ENCODE measurements around the gene SLC39A3.

SLC39A3 gene

DNA sequence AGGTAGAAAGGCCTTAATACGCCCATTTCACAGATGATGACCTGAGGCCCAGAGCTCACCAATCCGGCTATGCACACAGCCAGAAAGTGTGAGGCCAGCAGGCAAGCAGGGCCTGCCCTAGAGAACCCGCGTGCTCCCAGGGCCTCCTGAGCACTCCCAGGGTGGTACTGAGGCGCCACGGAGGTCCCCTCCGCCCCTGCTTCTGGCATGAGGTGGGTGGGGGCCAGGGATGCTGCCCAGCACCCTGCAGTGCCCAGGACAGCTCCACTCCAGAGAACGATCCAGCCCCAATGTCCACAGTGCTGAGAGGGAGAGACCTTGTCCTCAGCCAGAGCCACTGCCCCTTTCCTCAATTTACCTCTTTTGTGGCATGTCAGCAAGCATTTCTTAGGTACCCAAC, 29.4 kb upstream of the SLC39A3 start:
- in situ Hi-C loops (cut with HindIII; ENCODE audit: low sequenced_read_pairs): no loop called here

GRCh38 chr19:2768365-2769132, 28.7 kb upstream of the SLC39A3 start:
- in situ Hi-C loops (cut with HindIII; ENCODE audit: low sequenced_read_pairs): no loop called here

DNA sequence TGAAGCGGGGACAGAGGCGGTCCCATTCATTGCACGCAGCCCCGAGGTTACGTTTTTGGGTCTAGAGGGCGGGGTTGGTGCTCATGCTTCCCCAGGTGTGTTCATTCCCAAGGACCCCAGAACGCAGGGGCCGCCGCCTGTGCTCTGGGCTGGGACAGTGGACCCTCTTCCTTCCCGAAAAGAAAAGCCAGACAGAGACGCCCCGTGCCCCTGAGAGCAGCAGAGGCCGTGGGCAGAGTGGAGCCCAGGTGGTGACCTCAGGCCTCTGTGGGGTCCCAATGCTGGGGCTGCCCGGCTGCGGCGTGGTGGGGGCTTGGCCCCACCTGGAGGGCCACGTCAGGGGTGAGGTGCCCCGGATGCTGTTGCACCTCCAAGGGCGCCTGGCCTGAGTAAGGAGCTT, 27.9 kb upstream of the SLC39A3 start:
- in situ Hi-C loops (cut with HindIII; ENCODE audit: low sequenced_read_pairs): no loop called here

DNA sequence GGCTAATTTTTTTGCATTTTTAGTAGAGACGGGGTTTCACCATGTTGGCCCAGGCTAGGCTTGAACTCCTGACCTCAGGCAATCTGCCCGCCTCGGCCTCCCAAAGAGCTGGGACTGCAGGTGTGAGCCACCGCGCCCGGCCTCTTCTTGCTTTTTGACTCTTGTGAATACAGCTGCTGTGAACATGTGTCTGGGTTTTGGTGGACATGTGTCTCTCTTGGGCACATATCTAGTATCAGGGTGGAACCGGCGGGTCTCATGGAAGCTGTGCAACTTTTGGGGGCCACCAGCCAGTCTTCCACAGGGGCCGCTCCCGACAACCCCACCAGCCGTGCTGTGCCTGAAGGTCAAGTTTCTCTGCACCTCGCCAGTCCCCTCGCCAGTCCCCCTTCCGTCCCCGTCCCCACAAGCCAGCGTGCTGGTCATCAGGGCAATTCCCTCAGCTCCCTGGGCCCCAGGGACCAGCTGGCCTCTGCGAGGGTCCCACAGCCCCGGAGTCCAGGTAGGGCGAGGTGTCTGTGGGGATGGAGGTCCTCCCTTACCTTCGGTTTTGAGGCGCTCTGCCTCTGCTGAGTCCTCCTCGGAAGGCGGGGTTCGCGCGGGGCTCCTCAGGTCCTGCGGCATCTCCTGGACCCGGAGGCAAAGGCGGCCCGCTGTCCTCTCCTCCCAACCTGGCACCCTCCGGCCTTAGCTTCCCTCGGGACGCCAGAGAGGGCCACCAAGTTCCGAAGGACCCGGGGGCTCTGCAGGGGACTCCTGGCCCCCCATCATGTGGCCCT, 27.0 kb upstream of the SLC39A3 start:
- in situ Hi-C loops (cut with HindIII; ENCODE audit: low sequenced_read_pairs): no loop called here

DNA sequence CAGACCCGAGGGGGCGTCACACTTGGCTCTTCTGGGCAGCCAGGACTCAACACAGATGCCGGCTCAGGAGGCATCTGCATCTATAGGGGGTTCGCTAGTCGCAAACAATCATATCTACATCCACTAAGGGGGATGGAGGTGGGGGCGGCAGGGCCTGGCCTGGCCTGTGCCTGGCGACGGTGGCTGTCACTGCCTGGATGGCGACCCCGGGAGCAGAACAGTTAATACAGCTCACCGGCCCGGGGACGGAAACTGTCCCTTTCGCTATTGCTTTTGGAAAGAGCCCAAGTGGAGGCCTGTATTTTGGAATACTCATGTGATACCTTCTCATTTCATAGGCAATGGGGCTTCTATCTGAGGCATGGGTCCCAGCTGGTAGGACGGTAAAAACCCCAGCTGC, 25.6 kb upstream of the SLC39A3 start:
- in situ Hi-C loops (cut with HindIII; ENCODE audit: low sequenced_read_pairs): no loop called here

GRCh38 chr19:2764945-2765344, 25.1 kb upstream of the SLC39A3 start:
- in situ Hi-C loops (cut with HindIII; ENCODE audit: low sequenced_read_pairs): no loop called here

DNA sequence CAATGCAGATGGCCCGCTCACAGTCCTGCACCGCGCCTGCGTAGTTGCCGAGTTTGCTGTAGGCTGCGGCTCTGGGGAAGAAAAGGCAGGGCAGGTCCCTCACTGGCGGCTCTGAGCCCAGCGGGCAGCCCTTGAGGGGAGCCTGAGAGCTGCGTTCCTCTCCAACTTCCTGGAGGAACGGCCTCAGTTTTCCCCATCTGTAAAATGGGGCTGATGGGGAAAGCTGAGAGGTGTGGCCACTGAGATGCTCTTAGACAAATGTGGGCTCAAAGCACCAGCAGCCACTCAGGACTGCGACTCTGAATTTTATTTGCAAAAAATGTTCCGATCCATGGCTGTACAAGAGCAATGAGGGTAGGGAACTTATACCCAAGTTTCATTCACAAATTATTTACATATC, 23.9 kb upstream of the SLC39A3 start:
- in situ Hi-C loops (cut with HindIII; ENCODE audit: low sequenced_read_pairs): no loop called here

- in situ Hi-C loops (cut with HindIII; ENCODE audit: low sequenced_read_pairs): no loop called here
Measured at GRCh38 chr19:2762783-2763496, 23.1 kb upstream of the SLC39A3 start.

- in situ Hi-C loops (cut with HindIII; ENCODE audit: low sequenced_read_pairs): no loop called here
Measured at GRCh38 chr19:2761876-2762782, 22.3 kb upstream of the SLC39A3 start.

- in situ Hi-C loops (cut with HindIII; ENCODE audit: low sequenced_read_pairs): no loop called here
Measured at GRCh38 chr19:2761309-2761677, 21.5 kb upstream of the SLC39A3 start.

- in situ Hi-C loops (cut with HindIII; ENCODE audit: low sequenced_read_pairs): loop anchor here (10.0 kb wide), 1 partner anchor 125 kb away; no protein-coding TSS in a partner anchor
Measured at GRCh38 chr19:2759965-2760364, 20.1 kb upstream of the SLC39A3 start.

DNA sequence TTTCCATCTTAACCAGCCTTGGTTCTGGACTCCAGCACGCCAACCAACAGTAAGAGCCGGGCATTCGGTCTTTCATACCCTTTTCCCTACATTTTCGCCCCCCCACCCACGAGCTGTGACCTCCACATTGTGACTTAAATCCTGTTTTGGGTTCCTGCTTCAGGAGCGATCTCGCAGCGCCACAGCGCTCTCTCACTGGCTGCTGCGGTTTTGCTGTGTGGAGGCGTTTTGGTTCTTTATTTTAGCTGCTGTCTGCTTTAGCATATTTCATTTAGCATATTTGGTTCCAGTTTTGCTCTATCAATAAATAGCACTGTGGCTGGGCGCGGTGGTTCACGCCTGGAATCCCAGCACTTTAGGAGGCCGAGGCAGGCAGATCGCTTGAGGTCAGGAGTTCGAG, 19.5 kb upstream of the SLC39A3 start:
- in situ Hi-C loops (cut with HindIII; ENCODE audit: low sequenced_read_pairs): loop anchor here (10.0 kb wide), 1 partner anchor 125 kb away; no protein-coding TSS in a partner anchor

DNA sequence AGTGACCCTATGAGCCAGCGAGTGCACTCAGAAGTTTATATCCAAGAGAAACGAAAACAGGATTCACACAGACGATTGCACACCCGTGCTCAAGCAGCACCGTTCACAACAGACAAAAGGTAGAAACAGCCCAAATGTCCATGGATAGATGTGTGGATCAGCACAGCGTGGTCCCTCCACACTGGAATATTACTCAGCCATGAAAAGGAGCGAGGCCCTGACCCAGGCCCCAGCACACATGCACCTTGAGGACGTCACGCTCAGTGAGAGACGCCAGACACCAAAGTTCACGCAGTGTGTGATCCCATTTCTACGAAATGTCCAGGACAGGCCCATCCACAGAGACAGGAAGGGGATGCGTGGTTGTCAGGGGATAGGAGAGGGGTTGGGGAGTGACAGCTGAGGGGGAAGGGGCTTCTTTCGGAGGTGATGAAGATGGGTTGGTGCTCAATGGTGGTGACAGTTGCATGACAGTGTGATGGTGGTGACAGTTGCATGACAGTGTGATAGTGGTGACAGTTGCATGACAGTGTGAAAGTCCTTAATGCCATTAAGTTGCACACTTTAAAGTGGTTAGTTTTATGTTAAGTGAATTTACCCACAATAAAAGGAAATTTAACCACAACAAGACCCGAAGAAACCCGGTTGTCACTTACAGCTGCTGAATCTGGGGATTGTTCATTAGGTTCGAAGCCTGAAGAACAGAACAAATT, 18.9 kb upstream of the SLC39A3 start:
- in situ Hi-C loops (cut with HindIII; ENCODE audit: low sequenced_read_pairs): loop anchor here (10.0 kb wide), 1 partner anchor 124 kb away; no protein-coding TSS in a partner anchor

- in situ Hi-C loops (cut with HindIII; ENCODE audit: low sequenced_read_pairs): loop anchor here (10.0 kb wide), 1 partner anchor 122 kb away; no protein-coding TSS in a partner anchor
Measured at GRCh38 chr19:2756921-2757881, 17.4 kb upstream of the SLC39A3 start.

GRCh38 chr19:2756477-2756876, 16.7 kb upstream of the SLC39A3 start:
- in situ Hi-C loops (cut with HindIII; ENCODE audit: low sequenced_read_pairs): loop anchor here (10.0 kb wide), 1 partner anchor 122 kb away; no protein-coding TSS in a partner anchor

GRCh38 chr19:2755811-2756210, 16.0 kb upstream of the SLC39A3 start:
- in situ Hi-C loops (cut with HindIII; ENCODE audit: low sequenced_read_pairs): loop anchor here (10.0 kb wide), 1 partner anchor 121 kb away; no protein-coding TSS in a partner anchor

GRCh38 chr19:2755448-2755705, 15.6 kb upstream of the SLC39A3 start:
- in situ Hi-C loops (cut with HindIII; ENCODE audit: low sequenced_read_pairs): loop anchor here (10.0 kb wide), 1 partner anchor 121 kb away; no protein-coding TSS in a partner anchor

DNA sequence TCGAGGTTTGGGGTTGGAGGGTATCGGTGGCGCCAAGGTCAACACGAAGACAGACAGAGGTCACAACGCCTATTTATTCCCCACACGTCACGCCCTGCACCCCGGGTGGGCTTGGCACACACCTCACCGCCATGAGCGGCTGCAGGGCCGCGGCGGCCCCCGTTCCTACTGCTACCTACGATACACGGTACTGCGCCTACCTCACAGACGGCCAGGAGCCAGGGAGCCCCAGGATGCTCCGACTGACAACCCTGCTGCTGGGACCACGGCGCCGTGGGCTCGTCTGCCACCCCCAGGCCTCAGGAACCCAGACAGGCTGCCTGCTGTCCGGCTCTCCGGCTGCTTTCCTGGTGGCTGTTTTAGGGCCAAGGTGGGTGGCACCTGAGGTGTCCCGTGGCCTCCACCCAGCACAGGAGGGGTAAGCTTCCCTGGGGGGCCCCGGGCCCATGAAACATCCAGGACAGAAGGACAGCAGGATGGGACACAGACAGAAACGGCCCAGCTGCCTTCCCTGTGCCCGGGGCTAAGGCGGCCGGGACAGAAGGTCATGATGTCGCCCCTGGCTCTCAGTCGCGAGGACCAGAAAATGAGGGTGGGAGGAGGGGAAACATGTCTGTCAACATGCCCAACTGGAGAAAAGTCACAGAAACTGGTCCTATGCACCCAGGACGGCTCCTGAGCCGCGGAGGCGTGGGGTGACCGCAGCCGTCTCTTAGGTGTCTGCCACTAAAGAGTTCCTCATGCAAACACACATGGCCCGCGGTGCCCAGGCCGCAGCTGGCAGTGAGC, 15.0 kb upstream of the SLC39A3 start:
- in situ Hi-C loops (cut with HindIII; ENCODE audit: low sequenced_read_pairs): loop anchor here (10.0 kb wide), 1 partner anchor 120 kb away; no protein-coding TSS in a partner anchor
